GM18520 (cell line): ENCODE measurements around the gene EEF1A2.

ENCODE experiments used
- ATAC-seq: cut with Tn5 transposase; IDR thresholded peaks from one replicate; pipeline ENCODE4 v1.9.1; 2021; ENCODE audit not compliant: unreplicated experiment

Gene EEF1A2

GRCh38 chr20:63455568-63455859 lies 43.4 kb downstream of the EEF1A2 start:
- no peak for ATAC-seq

- ATAC-seq = no peak
Measured at GRCh38 chr20:63454731-63455567, 43.9 kb downstream of the EEF1A2 start.

- no peak for ATAC-seq
Measured at GRCh38 chr20:63452821-63453523, 45.9 kb downstream of the EEF1A2 start.

GRCh38 chr20:63452341-63452740 lies 46.5 kb downstream of the EEF1A2 start:
- no peak for ATAC-seq

GRCh38 chr20:63451821-63452220 lies 47.1 kb downstream of the EEF1A2 start:
- ATAC-seq = no peak

GRCh38 chr20:63449796-63450730 lies 48.8 kb downstream of the EEF1A2 start:
- no peak for ATAC-seq

GRCh38 chr20:63449025-63449424 lies 49.9 kb downstream of the EEF1A2 start:
- no peak for ATAC-seq

GRCh38 chr20:63448031-63448430 lies 50.9 kb downstream of the EEF1A2 start:
- no peak for ATAC-seq

GRCh38 chr20:63447320-63447719 lies 51.6 kb downstream of the EEF1A2 start:
- ATAC-seq = no peak

GRCh38 chr20:63446216-63447024 lies 52.5 kb downstream of the EEF1A2 start:
- no peak for ATAC-seq

GRCh38 chr20:63445075-63445734 lies 53.7 kb downstream of the EEF1A2 start:
- no peak for ATAC-seq

GRCh38 chr20:63444548-63444947 lies 54.3 kb downstream of the EEF1A2 start:
- ATAC-seq = no peak

GRCh38 chr20:63443606-63444395 lies 55.1 kb downstream of the EEF1A2 start:
- ATAC-seq = no peak

- ATAC-seq = no peak
Measured at GRCh38 chr20:63442100-63442493, 56.8 kb downstream of the EEF1A2 start.

GRCh38 chr20:63441136-63442099 lies 57.5 kb downstream of the EEF1A2 start:
- ATAC-seq = no peak

- no peak for ATAC-seq
Measured at GRCh38 chr20:63440366-63440955, 58.4 kb downstream of the EEF1A2 start.

- ATAC-seq = no peak
Measured at GRCh38 chr20:63439866-63440265, 59.0 kb downstream of the EEF1A2 start.

GRCh38 chr20:63438121-63438520 lies 60.8 kb downstream of the EEF1A2 start:
- ATAC-seq = no peak
